Psoas muscle (tissue), 8 donors: Measurements from ENCODE around the gene KLHL4. TPM values are rescaled to one million over a fixed set of nuclear protein-coding genes. Genes with fewer than 3 reads are reported as not detected.
"Not testable (repeated sequence)": the region's sequence is repeated elsewhere in the genome, so short reads cannot be mapped to it uniquely, and the experiment has no call there.

Source experiments
- ATAC-seq, 4 donors: fragments of 200-7000 bp; cut with Tn5 transposase; one replicate each; pipeline ENCODE4 v1.9.1; 2020; ENCODE audit warnings: moderate library complexity in 3 of 4, mild to moderate bottlenecking in 2 of 4
- DNase-seq, 2 donors: peaks; one replicate each; pipeline ENCODE4 v3.0.0-alpha.2; 2020
- H3K27ac ChIP-seq: fragments of 200-600 bp; one replicate; pipeline ENCODE4 v1.8.0; 2022
- H3K27me3 ChIP-seq, 3 donors: fragments of 200-600 bp in 1 of 3; one replicate each; pipeline versions ENCODE4 v1.6.1 to v1.8.0; 2013 to 2022; ENCODE audit warnings: low read length in 2 of 3, mild to moderate bottlenecking in 2 of 3, moderate library complexity in 1 of 3; ENCODE audit not compliant: insufficient read depth in 3 of 3
- H3K36me3 ChIP-seq, 2 donors: fragments of 200-600 bp in 1 of 2; one replicate each; pipeline versions ENCODE4 v1.6.1 to v1.8.0; 2013 to 2022; ENCODE audit warnings: low read depth in 1 of 2, mild to moderate bottlenecking in 1 of 2, moderate library complexity in 1 of 2; ENCODE audit not compliant: insufficient read depth in 1 of 2
- H3K4me1 ChIP-seq: fragments of 200-600 bp; one replicate; pipeline ENCODE4 v1.8.0; 2022
- H3K4me3 ChIP-seq: fragments of 200-600 bp; one replicate; pipeline ENCODE4 v1.8.0; 2022; ENCODE audit warnings: mild to moderate bottlenecking
- H3K9me3 ChIP-seq: fragments of 200-600 bp; one replicate; pipeline ENCODE4 v1.8.0; 2022
- WGBS, 3 donors: extraction: QIAGEN DNeasy Blood & Tissue Kit; methylation state at CpG; one replicate each; pipeline versions ENCODE4 v1.1.6 to v1.1.7; 2013; 5-methylcytosine and 5-hydroxymethylcytosine counted together
- intact Hi-C, 2 donors: fragments of 100-400 bp; cut with DNase I; formaldehyde crosslinking; loops; one replicate each; pipeline versions ENCODE4 v1.11.0 to v1.14.2; 2022
- polyA plus RNA-seq, 3 donors: library from polyadenylated mRNA; stranded (reverse); fragments of 200-250 nt; gene quantifications; one replicate each; pipeline ENCODE4 v1.2.3, GENCODE V29; 2013
- total RNA-seq, 4 donors: library from RNA; stranded (reverse); fragmentation: NEBNext Ultra II Directional in 2 of 4; extraction: Animal tissue kit (Norgen Biotek cat#: 25700) in 2 of 4; gene quantifications; one replicate each; pipeline versions ENCODE4 v1.2.1 to v1.2.4, GENCODE V29; 2021 to 2023
- TF ChIP-seq, protein P1 (sequence below): fragments of 200-600 bp; IDR thresholded peaks from one replicate; pipeline ENCODE4 v1.8.0; 2022; ENCODE audit warnings: antibody characterized with exemption
- donor health status: healthy with polysubstance abuse.
- donor health status: DM: no; HTN: no; CAD: no; lungs with moderate emphysema.
- donor health status: Bipolar disorder and iron deficiency.
- donor health status: healthy.
- donor health status: DM: yes; HTN: yes; CAD: no.
- donor health status: DM: no; HTN: no; CAD: no.
- donor health status: DM: no; HTN: no; CAD: no.
- donor health status: DM: yes; HTN: yes; CAD: no.

The KLHL4 gene
- total and polyA plus RNA-seq, 7 donors = 0.03 to 1.4 (median 0.22) TPM

DNA sequence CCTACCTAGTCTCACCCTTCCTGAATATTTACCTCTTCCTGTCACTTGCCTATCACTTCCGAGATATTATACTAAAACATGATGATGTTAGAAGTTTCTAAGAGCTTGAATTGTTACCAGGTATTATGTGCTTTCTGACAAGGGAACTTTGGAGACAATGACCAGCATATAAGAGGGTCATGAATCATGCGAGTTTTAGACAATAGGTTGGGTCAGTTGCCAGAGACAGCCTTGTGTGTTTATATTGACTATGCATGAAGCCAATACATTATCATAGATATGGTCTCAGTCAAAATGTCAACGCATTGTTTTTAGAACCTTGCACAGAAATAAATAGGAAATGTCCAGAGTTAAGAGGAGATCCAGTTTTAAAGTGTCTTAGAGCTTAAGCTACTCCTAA lies 116.8 kb downstream of the KLHL4 start:
- no peak overlapping the region for H3K27ac ChIP-seq
- no peaks in the 10 kb centered on the region for H3K4me1 ChIP-seq
- H3K9me3 ChIP-seq = no peaks in the 10 kb centered on the region
- no peaks in the 10 kb centered on the region for H3K36me3 ChIP-seq
- TF ChIP-seq, protein P1, sequence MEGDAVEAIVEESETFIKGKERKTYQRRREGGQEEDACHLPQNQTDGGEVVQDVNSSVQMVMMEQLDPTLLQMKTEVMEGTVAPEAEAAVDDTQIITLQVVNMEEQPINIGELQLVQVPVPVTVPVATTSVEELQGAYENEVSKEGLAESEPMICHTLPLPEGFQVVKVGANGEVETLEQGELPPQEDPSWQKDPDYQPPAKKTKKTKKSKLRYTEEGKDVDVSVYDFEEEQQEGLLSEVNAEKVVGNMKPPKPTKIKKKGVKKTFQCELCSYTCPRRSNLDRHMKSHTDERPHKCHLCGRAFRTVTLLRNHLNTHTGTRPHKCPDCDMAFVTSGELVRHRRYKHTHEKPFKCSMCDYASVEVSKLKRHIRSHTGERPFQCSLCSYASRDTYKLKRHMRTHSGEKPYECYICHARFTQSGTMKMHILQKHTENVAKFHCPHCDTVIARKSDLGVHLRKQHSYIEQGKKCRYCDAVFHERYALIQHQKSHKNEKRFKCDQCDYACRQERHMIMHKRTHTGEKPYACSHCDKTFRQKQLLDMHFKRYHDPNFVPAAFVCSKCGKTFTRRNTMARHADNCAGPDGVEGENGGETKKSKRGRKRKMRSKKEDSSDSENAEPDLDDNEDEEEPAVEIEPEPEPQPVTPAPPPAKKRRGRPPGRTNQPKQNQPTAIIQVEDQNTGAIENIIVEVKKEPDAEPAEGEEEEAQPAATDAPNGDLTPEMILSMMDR = no peak
- 60 to 77% (median 72%) methylated on average over 3 of the region's 3 CpGs for WGBS, 3 donors
- H3K4me3 ChIP-seq = no peak overlapping the region
- ATAC-seq (no peak), DNase-seq (no peak)
- intact Hi-C loops = no loop called here
- H3K27me3 ChIP-seq = peaks cover 0 to 11% (median 0%) of the 10 kb centered on the region in 3 donors

DNA sequence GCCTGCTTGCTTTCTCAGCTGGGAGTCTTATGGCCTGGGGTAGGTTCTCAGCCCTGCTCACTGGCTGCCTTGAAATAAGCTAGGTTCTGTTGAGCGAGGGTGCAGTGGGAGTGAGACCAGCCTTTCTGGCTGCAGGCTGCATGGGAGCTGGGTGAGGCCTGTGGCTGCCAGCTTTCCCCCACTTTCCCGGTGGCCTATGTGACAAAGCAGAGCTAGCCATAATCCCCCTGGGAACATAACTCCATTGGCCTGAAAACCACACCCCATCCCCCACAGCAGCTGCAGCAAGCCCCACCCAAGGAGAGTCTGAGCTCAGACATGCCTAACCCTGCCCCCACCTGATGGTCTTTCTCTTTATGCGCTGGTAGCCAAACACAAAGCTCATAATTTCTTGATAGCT lies 118.9 kb downstream of the KLHL4 start:
- no peak for DNase-seq
- intact Hi-C loops = no loop called here
- TF ChIP-seq, protein P1 = no peak
- no peaks in the 10 kb centered on the region for H3K9me3 ChIP-seq
- H3K27me3 ChIP-seq = peaks cover 0 to 11% (median 0%) of the 10 kb centered on the region in 3 donors
- no peak overlapping the region for H3K4me3 ChIP-seq
- H3K27ac ChIP-seq = no peak overlapping the region
- no peaks in the 10 kb centered on the region for H3K36me3 ChIP-seq
- WGBS, 3 donors = 60 to 80% (median 61%) methylated on average over 3 of the region's 3 CpGs
- no peak for ATAC-seq
- H3K4me1 ChIP-seq = no peaks in the 10 kb centered on the region

DNA sequence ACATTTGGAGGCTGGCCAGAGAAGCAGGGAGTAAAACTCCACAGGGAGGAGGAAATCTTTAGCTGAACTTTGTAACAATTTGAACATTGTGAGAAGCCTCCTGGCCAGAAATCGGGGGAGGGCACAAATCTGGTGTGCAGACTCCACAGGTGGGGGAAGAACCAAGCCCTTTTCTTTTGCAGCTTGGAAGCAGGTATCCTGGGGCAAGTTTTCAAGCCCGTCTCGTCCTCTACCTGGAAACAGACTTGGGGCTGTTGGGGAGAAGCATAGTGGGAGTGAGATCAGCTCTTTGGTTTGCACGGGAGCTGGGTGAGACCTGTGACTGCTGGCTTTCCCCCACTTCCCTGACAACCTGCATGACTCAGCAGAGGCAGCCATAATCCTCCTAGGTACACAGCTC lies 123.8 kb downstream of the KLHL4 start:
- 75 to 82% (median 79%) methylated on average over 4 of the region's 4 CpGs for WGBS, 3 donors
- H3K4me3 ChIP-seq, DNase-seq, H3K27ac ChIP-seq, H3K9me3 ChIP-seq, intact Hi-C loops, H3K36me3 ChIP-seq, ATAC-seq, H3K4me1 ChIP-seq, H3K27me3 ChIP-seq: not testable (repeated sequence)

DNA sequence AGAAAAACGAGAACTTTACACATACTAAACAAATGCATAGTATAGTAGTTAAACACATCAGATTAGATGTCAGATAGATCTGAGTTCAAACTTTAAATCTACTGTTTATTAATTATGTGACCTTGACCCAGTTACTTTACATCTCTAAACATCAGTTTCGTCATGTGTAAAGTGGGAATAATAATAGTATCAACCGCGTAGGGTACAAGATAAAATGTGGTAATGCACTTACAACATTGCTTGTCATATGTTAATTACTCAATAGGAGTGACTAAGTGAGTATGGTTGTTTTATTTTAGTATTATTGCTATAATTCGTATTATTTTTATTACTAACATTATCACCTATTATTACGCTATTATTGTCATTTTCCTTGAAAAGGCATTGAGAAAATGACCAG lies 144.2 kb downstream of the KLHL4 start:
- Histone ChIP-seq H3K27ac (no peak overlapping the region), H3K4me1 (no peaks in the 10 kb centered on the region), H3K9me3 (no peaks in the 10 kb centered on the region), H3K36me3 (no peaks in the 10 kb centered on the region), H3K4me3 (no peak overlapping the region), H3K27me3 (peaks cover 0 to 6% (median 0%) of the 10 kb centered on the region in 3 donors)
- DNase-seq (no peak), ATAC-seq (no peak)
- intact Hi-C loops = no loop called here
- 76 to 89% (median 86%) methylated on average over 6 of the region's 6 CpGs for WGBS, 3 donors
- TF ChIP-seq, protein P1 = no peak

DNA sequence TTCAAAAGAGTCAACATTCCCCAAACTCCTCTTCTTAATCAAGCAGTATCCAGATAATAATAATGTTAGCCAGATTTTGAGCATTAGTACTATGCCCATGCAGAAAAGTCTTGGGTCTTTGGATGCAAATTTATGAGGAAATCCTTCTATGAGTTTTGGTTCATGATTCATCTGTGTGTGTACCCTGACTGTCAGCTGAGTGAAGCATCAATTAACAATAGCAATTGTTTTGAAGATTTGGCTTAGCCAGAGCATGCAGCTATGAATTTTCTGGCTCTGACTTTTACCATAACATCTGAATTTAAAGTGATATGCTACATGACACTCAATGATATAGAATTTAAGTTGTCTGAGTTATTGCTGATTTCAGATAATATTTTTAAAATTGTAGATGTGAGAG lies 145.8 kb downstream of the KLHL4 start:
- DNase-seq (no peak), ATAC-seq (no peak)
- intact Hi-C loops = no loop called here
- Histone ChIP-seq H3K4me3 (no peak overlapping the region), H3K9me3 (no peaks in the 10 kb centered on the region), H3K36me3 (no peaks in the 10 kb centered on the region), H3K27ac (no peak overlapping the region), H3K4me1 (no peaks in the 10 kb centered on the region), H3K27me3 (peaks cover 0 to 6% (median 0%) of the 10 kb centered on the region in 3 donors)
- TF ChIP-seq, protein P1 = no peak
